Measurements from ENCODE around the gene CBFA2T3.
"Not testable (repeated sequence)": the region's sequence is repeated elsewhere in the genome, so short reads cannot be mapped to it uniquely, and the experiment has no call there.

Gene CBFA2T3

DNA sequence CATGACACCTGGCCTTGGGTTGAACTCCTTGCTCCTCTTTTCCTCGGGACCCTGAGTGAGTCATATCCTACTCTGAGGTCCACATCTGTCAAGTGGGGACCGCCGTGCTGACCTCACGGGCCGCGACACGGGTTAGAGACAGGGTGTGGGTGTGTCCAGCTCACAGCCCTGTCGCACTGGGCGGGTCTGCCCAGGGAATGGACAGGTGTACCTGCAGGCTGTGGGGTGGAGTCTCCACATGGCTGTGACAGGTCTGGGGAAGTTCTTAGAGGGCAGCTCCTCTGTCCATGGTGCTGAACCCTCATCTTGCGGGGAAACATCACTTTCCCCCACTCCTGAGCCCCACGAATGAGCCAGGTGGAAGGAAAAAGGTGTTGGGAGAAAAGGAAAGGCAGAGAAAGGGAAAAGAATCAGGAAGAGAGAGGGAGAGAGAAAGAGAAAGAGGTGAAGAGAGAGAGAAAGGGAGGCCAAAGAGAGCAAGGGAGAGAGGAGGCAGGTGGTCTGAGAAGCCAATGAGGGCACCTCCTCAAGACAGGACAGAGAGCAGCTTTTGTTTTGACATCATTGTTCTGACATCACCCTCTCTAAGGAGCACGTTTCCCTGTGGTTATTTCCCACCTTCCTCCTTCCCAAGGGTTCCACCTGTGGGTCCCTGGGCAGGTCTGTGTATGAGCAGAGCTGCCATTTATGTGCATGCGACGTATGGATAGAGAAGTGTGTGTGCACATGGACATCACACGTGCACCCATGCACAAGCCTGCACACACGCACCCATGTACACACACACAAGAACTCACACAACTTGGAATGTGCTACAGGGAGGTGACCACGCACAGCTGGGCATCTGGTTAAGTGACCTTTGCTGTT is 32.6 kb upstream of the CBFA2T3 start:
- peaks cover 4% of the 10 kb centered on the region for H3K9me3 Mint-ChIP-seq
- no peaks in the 10 kb centered on the region for H3K4me1 Mint-ChIP-seq
- no peak overlapping the region for H3K27ac Mint-ChIP-seq
- H3K27me3 Mint-ChIP-seq (ENCODE audit: low read depth) = peaks cover 32% of the 10 kb centered on the region
- H3K36me3 Mint-ChIP-seq (ENCODE audit: low read depth) = no peaks in the 10 kb centered on the region
- TF ChIP-seq, protein P1, sequence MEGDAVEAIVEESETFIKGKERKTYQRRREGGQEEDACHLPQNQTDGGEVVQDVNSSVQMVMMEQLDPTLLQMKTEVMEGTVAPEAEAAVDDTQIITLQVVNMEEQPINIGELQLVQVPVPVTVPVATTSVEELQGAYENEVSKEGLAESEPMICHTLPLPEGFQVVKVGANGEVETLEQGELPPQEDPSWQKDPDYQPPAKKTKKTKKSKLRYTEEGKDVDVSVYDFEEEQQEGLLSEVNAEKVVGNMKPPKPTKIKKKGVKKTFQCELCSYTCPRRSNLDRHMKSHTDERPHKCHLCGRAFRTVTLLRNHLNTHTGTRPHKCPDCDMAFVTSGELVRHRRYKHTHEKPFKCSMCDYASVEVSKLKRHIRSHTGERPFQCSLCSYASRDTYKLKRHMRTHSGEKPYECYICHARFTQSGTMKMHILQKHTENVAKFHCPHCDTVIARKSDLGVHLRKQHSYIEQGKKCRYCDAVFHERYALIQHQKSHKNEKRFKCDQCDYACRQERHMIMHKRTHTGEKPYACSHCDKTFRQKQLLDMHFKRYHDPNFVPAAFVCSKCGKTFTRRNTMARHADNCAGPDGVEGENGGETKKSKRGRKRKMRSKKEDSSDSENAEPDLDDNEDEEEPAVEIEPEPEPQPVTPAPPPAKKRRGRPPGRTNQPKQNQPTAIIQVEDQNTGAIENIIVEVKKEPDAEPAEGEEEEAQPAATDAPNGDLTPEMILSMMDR (IDR thresholded peaks at IDR 0.05; ENCODE audit: unreplicated experiment in 3 of 3) = no peak
- H3K4me3 Mint-ChIP-seq = no peak overlapping the region

DNA sequence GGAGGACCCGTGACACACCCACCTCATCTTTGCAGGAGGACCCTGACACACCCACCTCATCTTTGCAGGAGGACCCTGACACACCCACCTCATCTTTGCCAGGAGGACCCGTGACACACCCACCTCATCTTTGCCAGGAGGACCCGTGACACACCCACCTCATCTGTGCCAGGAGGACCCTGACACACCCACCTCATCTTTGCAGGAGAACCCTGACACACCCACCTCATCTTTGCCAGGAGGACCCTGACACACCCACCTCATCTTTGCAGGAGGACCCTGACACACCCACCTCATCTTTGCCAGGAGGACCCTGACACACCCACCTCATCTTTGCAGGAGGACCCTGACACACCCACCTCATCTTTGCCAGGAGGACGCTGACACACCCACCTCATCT is 31.8 kb upstream of the CBFA2T3 start:
- H3K4me3 Mint-ChIP-seq; H3K4me1 Mint-ChIP-seq; H3K27ac Mint-ChIP-seq; H3K9me3 Mint-ChIP-seq; H3K36me3 Mint-ChIP-seq (ENCODE audit: low read depth): not testable (repeated sequence)
- H3K27me3 Mint-ChIP-seq (ENCODE audit: low read depth) = peaks cover 39% of the 10 kb centered on the region

DNA sequence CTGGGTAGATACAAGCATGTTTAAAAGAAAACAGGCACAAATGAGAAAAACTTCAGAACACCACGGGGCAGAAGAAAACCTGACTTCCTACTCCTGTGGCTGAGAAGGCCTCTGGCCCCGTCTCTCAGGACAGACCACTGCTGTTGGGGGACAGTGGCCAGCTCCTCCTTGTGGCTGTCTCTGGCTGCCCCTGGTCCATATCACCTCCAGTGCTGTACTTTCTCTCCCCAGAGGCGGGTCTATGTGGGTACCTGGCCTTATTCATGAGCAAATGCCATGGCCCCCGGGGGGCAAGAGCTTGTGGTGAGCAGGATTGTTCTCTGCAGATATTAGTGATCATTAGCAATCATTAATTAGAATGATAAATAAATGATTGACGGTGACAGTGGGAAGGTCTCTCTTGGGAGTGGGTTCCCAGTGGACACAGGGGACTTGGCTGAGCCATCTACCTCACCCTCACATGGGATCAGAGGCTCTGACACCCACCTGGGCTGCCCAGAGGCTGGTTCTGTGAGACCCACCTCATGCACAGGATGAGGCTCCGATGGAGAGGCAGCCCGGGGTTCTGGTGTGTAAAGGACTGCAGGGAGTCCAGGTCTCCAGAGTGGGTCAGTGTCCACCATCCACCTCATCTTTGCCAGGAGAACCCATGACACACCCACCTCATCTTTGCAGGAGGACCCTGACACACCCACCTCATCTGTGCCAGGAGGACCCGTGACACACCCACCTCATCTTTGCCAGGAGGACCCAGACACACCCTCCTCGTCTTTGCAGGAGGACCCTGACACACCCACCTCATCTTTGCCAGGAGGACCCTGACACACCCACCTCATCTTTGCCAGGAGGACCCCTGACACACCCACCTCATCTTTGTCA is 30.6 kb upstream of the CBFA2T3 start:
- no peaks in the 10 kb centered on the region for H3K4me1 Mint-ChIP-seq
- TF ChIP-seq, protein P1 (IDR thresholded peaks at IDR 0.05; ENCODE audit: unreplicated experiment in 3 of 3) = no peak
- no peak overlapping the region for H3K27ac Mint-ChIP-seq
- H3K4me3 Mint-ChIP-seq = no peak overlapping the region
- no peaks in the 10 kb centered on the region for H3K36me3 Mint-ChIP-seq (ENCODE audit: low read depth)
- no peaks in the 10 kb centered on the region for H3K9me3 Mint-ChIP-seq
- H3K27me3 Mint-ChIP-seq (ENCODE audit: low read depth) = peaks cover 36% of the 10 kb centered on the region

DNA sequence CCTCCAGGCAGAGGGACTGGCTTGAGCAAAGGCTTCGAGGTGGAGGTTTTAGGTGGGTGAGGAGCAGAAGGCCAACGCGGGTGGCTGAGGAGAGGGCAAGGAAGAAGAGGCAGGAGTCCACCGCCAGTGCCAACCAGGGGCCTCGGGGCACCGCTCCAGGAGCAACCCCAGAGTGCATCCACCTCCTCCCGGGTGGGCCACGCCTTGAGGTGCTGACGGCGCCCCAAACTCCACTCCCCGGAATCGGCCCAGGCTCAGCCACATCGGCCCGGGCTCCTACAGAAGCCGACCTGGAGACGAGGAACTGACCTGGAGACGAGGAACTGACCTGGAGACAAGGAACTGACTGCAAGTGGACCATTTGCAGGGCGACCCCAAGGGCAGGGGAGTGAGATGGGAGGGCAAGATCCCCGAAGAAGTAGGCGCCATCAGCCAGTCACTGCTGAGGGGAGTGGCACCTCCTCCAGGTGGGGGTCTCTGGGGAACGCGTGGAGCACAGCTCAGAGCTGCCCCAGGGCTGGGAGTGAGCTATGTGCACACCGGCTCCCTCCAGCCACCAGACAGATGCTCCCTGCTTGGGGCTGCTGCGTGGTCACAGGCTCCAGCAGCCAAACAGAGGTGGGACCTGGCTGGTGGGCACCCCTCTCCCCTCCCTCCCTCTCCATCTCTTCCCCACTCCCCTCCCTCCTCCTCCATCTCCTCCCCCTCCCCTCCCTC is 29.2 kb upstream of the CBFA2T3 start:
- TF ChIP-seq, protein P1 (IDR thresholded peaks at IDR 0.05; ENCODE audit: unreplicated experiment in 3 of 3) = no peak
- peaks cover 2% of the 10 kb centered on the region for H3K9me3 Mint-ChIP-seq
- H3K27me3 Mint-ChIP-seq (ENCODE audit: low read depth) = peaks cover 40% of the 10 kb centered on the region
- no peak overlapping the region for H3K27ac Mint-ChIP-seq
- no peaks in the 10 kb centered on the region for H3K4me1 Mint-ChIP-seq
- no peak overlapping the region for H3K4me3 Mint-ChIP-seq
- H3K36me3 Mint-ChIP-seq (ENCODE audit: low read depth) = peaks cover 3% of the 10 kb centered on the region

DNA sequence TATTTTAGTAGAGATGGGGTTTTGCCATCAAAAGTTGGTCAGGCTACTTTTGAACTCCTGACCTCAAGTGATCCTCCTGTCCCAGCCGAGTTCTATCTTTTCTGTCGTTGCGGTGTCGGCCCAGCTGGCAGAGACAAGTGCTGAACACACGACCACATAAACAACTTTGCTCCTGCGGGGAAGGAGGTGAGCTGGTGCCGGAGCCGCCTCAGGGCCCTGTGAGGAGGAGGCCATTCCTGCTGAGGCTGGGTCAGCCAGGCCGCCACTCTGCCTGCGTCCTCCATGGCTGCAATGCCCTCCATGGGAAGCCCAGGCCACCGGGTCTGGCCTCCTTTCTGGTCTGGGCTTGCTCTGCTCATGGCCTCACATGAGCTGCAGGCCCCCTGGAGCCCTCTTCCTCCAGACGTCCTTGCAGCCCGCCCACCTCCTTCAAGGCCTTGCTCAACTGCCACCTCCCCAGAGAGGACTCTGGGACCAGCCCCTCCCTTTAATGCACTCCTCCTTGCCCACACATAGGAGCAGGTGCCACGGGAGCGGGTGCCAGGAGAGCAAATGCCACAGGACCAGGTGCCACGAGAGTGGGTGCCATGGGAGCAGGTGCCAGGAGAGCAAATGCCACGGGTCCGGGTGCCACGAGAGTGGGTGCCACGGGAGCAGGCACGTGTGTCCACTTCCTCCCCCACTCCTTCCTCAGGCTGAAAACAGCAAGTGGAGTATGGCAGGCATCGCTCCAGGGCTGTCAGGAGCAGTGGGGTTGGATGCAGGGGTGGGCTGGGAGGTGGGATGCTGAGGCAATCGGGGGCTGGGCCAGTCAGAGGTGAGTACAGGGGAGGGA is 28.4 kb upstream of the CBFA2T3 start:
- Mint-ChIP-seq H3K9me3 (peaks cover 2% of the 10 kb centered on the region), H3K36me3 (ENCODE audit: low read depth) (peaks cover 3% of the 10 kb centered on the region), H3K4me3 (no peak overlapping the region), H3K27ac (no peak overlapping the region), H3K4me1 (no peaks in the 10 kb centered on the region), H3K27me3 (ENCODE audit: low read depth) (peaks cover 46% of the 10 kb centered on the region)
- TF ChIP-seq, protein P1 (IDR thresholded peaks at IDR 0.05; ENCODE audit: unreplicated experiment in 3 of 3) = no peak

All from nephron (organoid).